Stimulated activated CD8-positive, alpha-beta memory T cell treated with anti-CD3 and anti-CD28 coated beads, Interleukin-2, amount 100 ng/mL, for 48 hours (primary cell): ENCODE measurements around the gene DCHS2.

ENCODE experiments used
- DNase-seq, 2 donors: peaks; one replicate each; pipeline ENCODE4 v3.0.0-alpha.2; 2020; ENCODE audit warnings: low read depth in 2 of 2

Gene DCHS2

DNA sequence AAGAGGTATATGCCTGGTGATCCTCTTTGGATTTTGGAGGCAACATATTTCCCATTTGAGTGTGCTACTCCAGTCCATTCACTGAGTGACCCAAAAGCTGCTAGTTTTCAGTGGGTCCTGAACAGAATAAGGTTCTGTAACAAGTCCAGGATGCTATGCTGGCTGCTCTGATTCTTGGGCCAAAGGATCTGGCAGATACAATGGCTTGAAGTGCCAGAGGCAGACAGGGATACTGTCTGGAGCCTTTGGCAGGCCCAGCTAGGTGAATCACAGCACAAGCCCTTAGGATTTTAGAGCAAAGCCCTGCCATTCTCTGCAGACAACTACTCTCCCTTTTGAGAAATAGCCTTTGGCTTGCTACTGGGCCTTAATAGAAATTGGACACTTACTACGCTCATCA is 40.6 kb downstream of the DCHS2 start:
- DNase-seq: no peak

DNA sequence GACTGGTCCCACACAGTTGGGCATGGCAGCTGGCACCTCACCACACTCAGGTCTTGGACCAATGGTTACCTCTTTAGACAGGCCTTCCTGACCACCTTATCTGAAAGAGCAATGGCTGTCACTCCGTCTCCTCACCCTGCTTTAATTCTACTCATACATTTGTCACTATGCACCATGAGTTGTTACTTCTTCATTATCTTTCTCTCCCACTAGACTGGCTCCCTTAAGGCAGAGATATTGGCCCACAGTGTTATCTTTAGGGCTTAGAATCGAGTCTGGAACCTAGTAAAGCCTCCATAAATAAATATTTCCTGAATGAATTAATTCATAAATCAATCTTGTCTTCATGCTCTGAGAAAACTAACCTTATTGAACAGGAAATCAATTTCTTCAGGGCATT is 46.6 kb downstream of the DCHS2 start:
- no peak for DNase-seq

DNA sequence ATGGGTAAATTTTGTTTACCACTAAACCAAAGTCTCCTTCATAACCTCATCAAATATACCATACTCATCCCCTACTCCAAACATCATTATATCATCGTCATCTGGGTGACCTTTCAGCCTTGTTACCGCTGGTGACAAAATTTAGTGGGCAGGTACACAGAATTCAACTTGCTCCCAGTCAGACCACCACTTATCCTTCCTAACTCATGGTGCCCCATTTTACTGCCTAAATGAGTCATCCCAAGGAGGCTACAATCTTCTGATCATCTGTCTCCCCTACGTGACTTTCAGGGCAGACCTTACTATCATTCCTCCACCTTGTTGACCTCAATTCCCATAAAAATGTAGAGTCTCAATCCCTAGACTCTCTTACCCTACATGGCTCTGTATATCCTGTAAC is 49.6 kb downstream of the DCHS2 start:
- no peak for DNase-seq

DNA sequence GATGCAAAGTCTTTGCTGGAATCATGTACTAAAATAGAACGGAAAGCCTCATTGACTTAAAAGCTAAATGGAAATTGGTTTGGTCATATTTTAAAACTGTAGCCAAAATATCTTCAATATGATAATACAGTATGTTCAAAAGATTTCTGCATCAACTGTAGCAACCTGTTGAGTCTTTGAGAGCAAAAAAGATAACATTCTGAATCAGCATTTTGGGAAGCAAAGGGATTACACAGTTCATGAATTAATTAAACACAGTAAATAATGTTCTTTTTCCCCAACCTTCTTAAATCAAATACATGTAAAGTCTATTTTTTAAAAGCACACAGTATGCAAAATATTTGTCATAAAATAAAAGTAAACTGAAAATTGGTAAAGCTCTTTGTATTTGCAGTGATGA is 50.5 kb downstream of the DCHS2 start:
- no peak for DNase-seq

DNA sequence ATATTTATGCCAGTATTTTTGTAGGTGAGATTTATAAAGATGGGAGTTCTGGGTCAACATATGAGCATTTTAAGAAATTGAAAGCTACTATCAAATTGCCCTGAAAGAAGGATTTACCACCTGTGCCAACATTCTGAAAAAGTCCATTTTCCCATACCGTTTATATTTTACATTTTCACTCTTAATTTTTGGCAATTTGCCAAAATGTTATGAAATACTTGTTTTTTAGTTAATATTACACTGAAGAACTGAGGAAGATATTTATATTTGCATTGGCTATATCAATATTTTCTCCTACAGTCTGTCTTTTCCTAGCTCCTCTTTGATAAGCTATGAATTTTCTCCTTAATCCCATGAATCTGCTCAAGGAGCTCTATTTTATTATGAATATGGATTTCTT is 52.4 kb downstream of the DCHS2 start:
- no peak for DNase-seq

DNA sequence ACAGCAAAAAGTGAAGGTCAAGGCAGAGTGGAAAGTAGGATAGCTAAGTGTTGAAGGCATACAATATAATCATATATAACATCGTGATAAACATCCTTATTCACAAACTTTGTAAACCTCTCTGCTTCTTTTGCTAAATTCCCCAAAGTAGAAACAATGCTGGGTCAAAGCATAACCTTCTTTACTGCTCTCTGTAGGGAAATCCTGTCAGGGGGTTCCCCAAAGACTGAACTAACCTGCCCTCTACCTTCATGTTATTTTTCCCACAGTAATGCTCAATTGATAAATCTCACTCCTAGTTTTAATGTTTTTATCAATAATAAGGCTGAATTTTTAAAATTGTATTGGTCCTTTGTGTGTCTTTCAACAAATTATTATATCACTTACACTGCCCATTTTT is 55.7 kb downstream of the DCHS2 start:
- no peak for DNase-seq

DNA sequence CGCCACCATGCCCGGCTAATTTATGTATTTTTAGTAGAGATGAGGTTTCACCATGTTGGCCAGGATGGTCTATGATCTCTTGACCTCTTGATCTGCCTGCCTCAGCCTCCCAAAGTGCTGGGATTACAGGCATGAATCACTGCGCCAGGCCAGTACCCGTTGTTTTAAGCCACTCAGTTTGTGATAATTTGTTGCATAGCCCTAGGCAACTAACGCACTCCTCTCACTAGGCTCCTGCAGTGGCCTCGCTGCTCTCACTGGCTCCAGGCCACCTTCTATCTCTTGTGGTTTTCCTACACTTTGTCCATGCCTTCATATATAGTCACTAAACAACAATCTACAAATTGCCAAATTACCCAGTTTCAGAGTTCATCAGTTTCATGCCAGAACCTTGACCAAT is 58.1 kb downstream of the DCHS2 start:
- no peak for DNase-seq

DNA sequence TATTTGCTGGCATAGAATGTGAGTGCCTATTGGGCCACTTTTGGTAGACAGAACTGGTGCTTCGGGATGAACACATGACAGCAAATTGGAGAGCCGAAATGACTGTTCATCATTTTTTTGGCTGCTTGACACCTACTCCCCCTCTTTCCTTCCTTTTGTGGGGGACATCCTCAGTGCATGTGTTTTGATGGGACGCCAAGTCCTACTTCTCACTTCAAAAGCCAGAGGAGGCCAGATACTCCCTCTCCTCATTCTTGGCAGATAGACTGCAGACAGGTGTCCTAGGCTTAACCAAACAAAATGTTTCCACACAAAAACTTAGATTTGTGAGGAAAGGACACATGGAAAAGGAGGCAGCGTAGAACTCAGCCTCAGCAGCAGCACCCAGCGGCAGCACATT is 62.4 kb downstream of the DCHS2 start:
- DNase-seq: no peak

DNA sequence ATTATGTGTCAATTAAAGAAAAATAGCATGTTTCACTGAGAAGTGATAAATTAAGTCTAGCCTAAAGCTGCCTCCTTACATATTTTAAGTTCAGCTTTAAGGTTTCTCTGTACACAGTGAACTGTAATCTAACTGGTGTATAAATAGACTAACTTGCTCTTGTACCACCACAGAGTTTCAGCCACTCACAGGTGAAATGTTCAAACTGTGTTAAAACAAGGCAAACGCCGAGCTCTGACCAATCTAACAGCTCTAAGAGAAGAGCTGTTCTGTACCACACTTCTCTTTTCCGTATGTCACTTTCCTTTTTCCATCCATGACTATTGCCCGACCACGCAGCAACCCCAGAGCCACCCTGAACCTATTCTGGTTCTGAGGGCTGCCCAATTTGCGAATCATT is 64.5 kb downstream of the DCHS2 start:
- DNase-seq: no peak

DNA sequence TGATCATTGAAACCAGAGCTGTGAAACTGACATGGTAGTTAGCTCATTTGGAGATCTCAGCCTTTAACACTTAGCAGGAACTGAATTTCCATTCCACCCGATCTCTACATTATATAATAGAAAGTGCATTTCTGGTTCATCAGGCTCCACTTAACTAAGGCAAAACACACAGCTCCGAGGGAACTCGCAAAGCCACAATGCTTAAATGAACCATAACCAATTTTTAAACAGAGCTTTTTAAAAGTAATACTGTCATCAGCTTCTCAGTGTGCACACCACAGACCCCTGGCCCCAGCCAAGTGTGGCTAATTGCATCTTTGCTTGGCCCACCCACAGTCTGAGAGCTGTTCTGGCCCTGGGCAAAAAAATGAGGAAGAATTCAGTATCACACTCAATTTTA is 66.1 kb downstream of the DCHS2 start:
- no peak for DNase-seq

DNA sequence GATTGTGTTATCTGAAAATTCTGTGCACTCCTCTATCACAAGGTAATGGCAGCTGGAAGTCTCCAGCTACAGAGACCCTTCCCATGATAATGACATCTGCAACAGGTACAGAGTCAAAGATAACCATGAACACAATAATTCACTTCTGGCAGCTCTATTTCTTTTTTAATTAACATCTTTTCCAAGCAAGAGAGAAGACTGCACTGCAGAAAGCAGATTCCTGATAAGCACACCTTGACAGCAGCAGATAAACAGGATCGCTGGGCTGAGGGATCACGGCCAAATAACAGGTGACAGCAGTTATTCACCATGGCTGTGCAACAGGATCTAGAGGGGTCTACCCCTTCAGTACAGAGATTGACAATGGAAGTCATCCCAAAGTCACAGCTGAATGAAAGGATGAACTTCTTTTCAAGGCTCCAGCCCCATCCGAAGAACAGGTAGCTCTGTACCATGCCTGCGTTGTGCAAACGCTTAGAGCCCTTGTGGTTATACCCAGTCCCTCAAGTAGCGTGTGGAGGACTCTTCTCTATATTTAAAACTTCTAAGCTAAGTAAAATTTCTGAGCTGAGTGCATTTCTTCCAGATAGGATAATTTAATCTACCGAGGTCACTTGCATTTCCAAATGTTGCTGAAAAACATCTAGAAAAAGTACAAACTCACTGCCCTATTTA is 66.7 kb downstream of the DCHS2 start:
- DNase-seq: no peak

DNA sequence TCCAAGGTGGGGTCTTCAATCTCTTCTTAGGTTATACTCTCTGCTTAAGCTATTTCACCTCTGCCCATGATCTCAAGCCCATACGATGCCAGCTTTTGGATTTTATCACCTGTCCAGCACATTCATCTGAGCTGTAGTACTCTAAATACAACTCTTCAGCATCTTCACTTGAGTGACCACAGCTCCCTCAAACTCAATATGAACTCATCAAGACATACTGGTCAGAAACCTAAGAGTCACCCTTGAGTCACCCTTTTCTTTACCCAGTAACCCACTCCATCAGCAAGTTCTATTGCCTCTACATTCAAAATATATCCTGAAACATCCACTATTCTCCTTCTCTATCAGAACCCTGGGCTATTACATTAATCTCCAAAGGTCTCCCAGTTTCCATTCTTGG is 69.4 kb downstream of the DCHS2 start:
- no peak for DNase-seq

DNA sequence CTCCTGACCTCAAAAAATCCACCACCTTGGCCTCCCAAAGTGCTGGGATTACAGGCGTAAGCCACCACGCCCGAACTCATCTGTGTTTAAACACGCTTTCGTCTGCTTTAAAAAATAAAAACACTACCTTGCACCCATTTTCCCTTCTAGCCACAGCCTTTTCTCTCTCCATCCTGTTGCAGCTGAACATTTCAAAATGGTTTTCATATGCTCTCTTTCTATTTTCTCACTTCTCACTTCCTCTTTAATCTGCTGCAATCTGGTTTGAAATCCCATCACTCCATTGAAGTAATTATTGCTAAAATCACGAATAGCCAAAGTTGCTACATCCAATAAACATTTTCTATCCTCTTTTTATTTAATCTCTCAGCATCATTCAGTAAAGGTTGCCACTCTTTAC is 70.0 kb downstream of the DCHS2 start:
- DNase-seq: no peak

DNA sequence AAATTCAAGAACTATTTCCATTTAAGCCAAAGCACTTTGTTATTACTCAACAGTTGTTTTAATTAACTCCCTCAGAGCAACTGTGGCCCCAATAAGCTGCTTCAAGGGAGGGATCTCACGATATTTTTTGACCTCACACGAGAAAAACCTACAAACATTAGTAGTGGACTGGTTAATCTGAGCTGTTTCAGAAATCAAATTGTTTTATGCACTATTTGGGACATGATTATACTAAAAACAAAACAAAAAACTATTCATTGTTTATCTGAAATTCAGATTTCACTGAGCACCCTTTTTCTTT is 74.3 kb downstream of the DCHS2 start:
- no peak for DNase-seq

DNA sequence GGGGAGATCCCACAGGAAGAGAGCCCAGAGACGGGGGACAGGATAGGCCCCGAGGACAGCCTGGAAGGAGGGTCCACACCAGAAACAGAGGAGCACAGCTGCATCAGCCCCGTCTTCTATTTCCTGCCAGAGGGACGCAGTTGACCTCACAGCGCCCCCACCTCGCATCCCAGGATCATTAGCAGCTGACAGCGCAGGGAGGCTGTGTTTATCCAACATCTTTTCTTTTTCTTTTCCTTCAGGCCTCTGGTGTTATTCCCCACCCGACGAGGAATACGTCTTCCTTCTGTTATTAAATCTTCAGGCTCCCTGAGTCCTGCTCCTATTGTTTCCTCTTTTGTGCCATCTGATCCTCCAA is 75.4 kb downstream of the DCHS2 start:
- no peak for DNase-seq

DNA sequence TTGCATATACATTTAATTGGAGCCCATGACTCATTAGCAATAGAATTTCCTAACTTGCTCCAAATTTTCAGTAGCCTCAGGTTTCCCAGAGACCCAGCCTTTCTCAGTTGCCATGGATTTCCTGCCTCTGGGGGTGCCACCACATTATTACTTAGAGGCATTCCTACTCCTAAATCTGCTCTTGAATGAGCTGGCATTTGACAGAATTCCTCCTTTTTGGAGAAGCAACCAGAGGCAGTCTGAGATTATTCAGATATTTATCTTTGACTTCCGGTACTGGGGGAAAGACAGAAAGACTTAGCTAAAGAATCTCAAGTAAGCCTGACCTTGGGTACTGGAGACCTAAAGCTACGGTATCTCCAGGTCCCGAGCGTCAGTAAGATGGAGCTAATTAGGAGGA is 76.3 kb downstream of the DCHS2 start:
- DNase-seq: no peak

DNA sequence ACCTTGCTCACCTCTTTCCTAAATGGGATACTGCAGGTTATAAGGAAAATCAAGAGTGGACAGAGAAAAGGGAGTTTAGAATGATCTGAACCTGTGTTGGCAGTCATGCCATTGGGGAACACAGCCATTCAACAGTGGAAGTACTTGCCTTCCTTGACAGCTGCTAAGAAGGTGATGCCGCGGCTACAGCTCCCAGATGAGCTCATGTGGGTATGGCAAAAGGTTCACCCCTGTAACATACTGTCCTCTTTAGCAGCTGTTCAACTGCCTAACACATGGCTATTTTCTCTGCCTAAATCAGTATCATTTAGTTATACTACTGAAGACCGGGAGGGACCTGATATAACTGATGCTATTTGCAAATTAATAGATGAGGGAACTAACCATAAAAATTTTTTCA is 76.8 kb downstream of the DCHS2 start:
- DNase-seq: no peak

DNA sequence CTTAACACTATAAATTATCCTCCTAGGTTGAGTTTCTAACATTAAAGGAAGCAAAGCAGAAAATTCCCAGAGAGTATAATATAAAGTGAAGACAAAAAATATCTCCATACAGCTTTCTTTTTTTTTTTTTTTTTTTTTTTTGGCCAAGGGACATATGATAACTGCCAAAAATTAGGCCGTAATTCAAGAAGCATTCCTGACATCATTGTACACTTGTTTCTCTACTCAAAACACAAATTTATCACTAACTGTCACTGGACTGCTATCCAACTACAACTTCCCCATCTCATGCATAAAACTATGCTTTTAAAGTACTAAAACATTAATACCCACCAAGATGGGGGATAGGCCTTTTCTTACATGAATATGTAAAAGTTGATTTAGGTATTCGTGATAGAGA is 77.2 kb downstream of the DCHS2 start:
- no peak for DNase-seq

DNA sequence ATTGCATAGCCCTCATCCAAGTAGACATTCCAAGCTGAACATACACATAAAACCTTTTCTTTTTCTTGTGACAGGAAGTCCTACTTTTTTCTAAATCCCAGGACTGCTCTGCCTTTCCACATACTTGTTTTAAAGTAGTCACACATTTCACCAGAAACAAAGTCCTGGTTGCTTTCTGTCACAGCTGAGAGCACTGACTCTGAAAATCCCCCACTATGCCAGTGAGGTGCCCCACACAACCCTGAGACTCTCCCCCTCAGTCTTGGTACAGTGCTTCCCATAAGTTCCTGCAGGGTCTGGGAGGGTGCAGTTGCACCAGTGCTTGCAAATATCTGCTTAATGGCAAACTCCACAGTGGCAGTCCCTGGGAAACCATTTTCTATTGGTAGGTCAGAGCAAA is 84.2 kb downstream of the DCHS2 start:
- no peak for DNase-seq

DNA sequence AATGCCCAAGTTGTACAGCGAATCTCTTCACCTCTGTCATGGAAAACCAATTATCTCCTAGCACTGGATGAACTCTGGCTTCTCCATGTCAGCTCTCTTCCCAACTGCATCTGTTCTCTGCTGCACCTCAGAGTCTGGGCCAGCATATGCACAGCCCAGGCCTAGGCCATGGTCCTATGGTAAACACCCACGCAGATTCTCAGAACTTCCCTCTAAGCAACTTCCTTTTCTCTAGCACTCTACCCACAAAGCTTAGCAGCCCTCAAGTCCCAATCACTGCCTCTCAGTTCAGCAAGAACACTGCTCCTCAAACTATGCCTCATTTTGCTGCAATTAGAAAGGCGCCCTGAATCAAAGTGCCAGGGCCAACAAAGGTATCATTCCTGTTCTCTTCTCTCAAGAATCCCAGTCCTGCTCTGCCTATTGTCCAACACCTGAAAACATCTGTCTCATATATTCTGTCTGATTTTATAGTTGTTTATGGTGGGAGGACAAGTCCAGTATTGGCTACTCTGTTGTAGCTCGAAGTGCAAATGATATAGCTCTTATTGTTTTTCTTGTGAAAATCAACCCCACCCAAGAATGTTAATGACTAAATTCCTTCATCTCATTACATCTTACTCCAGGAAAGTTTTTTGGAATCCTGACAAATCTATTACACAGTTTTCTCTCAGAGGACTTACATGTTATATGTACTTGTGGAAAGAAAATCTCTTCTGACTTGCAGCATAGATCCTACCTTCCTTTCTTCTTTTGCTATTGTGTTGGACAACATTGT is 85.4 kb downstream of the DCHS2 start:
- no peak for DNase-seq

DNA sequence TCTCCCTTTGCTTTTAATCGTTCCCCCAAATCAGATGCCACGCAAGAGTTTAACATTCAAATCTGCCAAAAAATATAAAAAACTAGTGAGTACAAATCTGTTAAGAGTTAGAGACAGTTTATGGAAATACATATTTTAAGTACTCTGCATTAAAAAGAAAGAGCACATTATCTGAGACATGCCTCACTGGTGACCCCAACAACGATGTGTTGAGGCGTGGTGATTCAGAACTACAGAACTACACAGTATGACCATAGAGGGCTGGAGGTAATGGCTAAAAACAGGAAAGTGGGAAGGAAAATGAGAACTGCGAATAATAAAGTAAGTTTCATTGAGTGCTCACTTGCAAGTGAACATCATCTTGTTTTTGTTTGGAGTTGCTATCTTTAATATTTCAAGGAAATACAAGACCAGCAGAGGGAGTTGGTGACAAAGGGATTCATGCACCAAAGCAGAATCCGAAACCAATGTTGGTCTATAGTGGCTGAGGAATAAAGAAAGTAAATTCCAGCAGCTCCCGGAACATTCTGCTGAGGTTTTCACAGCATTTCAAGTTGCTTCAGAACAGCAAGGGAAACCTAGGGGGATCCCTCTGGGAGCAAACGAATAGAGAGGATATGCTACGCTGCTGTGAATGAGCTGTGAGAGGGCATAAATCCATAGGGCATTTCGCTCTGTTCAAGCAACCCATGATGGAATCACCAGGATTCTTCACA is 92.2 kb downstream of the DCHS2 start:
- DNase-seq: no peak

DNA sequence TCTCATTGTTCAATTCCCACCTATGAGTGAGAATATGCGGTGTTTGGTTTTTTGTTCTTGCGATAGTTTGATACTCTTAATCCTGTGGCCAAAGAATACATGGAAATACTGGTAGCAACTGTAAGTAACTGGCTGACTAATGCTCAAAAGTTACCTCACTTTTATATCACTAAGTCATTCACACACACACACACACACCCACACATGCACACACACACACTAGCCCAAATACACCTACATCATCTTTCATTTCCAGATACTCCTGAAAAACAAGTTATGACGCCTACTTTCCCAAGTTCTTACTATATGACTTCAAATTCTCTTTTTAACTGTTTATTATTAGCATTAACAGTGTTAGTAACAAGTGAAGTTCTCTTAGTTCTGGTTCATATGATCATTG is 101.3 kb downstream of the DCHS2 start:
- no peak for DNase-seq

DNA sequence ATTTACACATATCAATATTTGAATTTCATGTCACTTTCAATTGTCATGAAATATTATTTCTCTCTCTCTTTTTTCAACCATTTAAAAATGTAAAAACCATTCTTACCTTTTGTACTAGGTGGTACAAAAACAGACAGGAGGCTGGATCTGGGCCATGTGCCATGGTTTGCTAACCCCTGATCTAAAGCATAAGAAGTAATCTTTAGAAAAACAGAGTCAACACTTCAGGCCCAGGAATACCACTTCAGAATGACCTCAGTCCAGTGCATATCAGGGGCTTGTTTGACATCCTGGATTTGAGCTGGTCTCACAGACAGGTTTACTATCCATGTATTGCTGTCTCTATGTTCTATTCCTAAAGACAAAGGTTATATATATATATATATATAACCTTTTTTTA is 102.5 kb downstream of the DCHS2 start:
- no peak for DNase-seq
